22Rv1 (cell line): ENCODE results near the gene ZNF385B.

Experiments used
- ZFX ChIP-seq: fragments of 450-650 bp; IDR thresholded peaks from 2 replicates; pipeline ENCODE4 v1.6.1; 2017; ENCODE audit warnings: antibody characterized with exemption, borderline replicate concordance
- TF ChIP-seq, protein P1 (sequence below): fragments of 450-650 bp; IDR thresholded peaks from 2 replicates; pipeline ENCODE4 v1.5.1; 2017; ENCODE audit warnings: mild to moderate bottlenecking

DNA sequence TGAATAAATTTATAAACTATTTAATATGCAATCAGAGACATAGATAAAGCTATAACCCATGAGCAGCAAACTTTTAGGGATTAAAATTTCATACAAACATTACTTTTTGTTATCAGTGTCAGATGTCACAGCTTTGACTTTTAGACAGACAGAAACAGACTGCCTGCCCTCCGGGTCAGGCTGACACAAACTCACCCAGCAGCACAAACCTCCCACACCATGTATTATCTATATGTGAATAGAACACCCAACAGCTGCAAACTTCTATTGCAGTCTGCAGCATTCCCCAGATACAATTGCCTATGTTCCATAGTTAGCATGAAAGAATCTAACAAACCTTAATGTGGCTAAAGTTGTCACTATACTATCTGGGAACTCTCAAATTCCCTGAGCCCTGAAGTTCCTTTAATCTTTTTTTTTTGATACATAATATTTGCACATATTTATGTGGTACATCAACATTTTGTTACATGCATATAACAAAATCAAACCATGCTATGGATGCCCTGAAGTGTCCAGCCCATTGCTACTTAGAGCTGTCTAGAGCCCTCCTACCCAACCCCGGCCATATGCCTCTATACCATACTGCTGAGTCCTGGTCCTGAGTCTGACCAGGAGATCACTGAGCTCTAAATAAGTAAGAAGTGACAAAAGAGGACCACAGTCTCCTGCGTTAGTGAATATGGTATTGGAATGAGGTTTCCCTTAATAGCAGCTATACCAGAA lies 214.4 kb downstream of the ZNF385B start:
- TF ChIP-seq, protein P1, sequence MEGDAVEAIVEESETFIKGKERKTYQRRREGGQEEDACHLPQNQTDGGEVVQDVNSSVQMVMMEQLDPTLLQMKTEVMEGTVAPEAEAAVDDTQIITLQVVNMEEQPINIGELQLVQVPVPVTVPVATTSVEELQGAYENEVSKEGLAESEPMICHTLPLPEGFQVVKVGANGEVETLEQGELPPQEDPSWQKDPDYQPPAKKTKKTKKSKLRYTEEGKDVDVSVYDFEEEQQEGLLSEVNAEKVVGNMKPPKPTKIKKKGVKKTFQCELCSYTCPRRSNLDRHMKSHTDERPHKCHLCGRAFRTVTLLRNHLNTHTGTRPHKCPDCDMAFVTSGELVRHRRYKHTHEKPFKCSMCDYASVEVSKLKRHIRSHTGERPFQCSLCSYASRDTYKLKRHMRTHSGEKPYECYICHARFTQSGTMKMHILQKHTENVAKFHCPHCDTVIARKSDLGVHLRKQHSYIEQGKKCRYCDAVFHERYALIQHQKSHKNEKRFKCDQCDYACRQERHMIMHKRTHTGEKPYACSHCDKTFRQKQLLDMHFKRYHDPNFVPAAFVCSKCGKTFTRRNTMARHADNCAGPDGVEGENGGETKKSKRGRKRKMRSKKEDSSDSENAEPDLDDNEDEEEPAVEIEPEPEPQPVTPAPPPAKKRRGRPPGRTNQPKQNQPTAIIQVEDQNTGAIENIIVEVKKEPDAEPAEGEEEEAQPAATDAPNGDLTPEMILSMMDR, result no peak
- no peak for TF ChIP-seq ZFX
